IMR-90 (cell line): Measurements from ENCODE around the gene BMP4. TPM values are rescaled to one million over a fixed set of nuclear protein-coding genes. Genes with fewer than 3 reads are reported as not detected.

ENCODE experiments used
- ATAC-seq: fragments of 200-7000 bp; cut with Tn5 transposase; 2 replicates; pipeline ENCODE4 v1.9.1; 2020; ENCODE audit warnings: low read depth, mild to moderate bottlenecking, moderate library complexity
- BruUV-seq: library from RNA; stranded (reverse); fragments of 400-500 nt; replicated peaks from 2 replicates; lab custom pipeline; 2021; lab: Mats Ljungman, UMichigan
- CTCF ChIA-PET: fragments of 300-600 bp; formaldehyde crosslinking; extraction: SDS; loops from one replicate; lab custom pipeline; 2021; ENCODE audit warnings: antibody characterized with exemption; lab: Yijun Ruan, JAX
- POLR2A ChIA-PET: fragments of 300-600 bp; sonication (Branson Sonifier 250); formaldehyde crosslinking; loops from one replicate; lab custom pipeline; 2022; ENCODE audit warnings: antibody characterized with exemption; ENCODE audit not compliant: unreplicated experiment; lab: Charles Lee
- DNase-seq: peaks from one replicate; pipeline ENCODE4 v3.0.0; 2013
- H2AFZ ChIP-seq: replicated peaks from 2 replicates; pipeline ENCODE3; 2013; ENCODE audit warnings: low read length, mild to moderate bottlenecking; ENCODE audit not compliant: poor library complexity
- H2AK5ac ChIP-seq: 2 replicates; pipeline ENCODE4 v1.6.1; 2013; ENCODE audit warnings: low read depth, low read length, inconsistent platforms
- H2AK9ac ChIP-seq: replicated peaks from 2 replicates; pipeline ENCODE3; 2013; ENCODE audit warnings: mild to moderate bottlenecking, low read depth, low read length, moderate library complexity; ENCODE audit not compliant: poor library complexity
- H2BK120ac ChIP-seq: 2 replicates; pipeline ENCODE4 v1.6.1; 2013; ENCODE audit warnings: low read depth, low read length, inconsistent platforms
- H2BK15ac ChIP-seq: 3 replicates; pipeline ENCODE4 v1.6.1; 2013; ENCODE audit warnings: low read depth, low read length, inconsistent platforms
- H2BK20ac ChIP-seq: 2 replicates; pipeline ENCODE4 v1.6.1; 2013; ENCODE audit warnings: low read depth, mild to moderate bottlenecking, inconsistent platforms, low read length, moderate library complexity
- H2BK5ac ChIP-seq: 2 replicates; pipeline ENCODE4 v1.6.1; 2013; ENCODE audit warnings: mild to moderate bottlenecking, low read depth, low read length, inconsistent platforms; ENCODE audit not compliant: poor library complexity, severe bottlenecking
- H3K14ac ChIP-seq: replicated peaks from 2 replicates; pipeline ENCODE4 v1.6.1; 2013; ENCODE audit warnings: low read depth, low read length, inconsistent platforms
- H3K18ac ChIP-seq: 2 replicates; pipeline ENCODE4 v1.6.1; 2013; ENCODE audit warnings: low read depth, low read length, control low read depth
- H3K23ac ChIP-seq: 2 replicates; pipeline ENCODE4 v1.6.1; 2013; ENCODE audit warnings: low read depth, low read length, inconsistent platforms
- H3K27ac ChIP-seq: 2 replicates; pipeline ENCODE4 v1.5.1; 2013; ENCODE audit warnings: mild to moderate bottlenecking, control low read depth, low read length; ENCODE audit not compliant: insufficient read depth
- H3K27me3 ChIP-seq: 2 replicates; pipeline ENCODE4 v1.6.1; 2013; ENCODE audit warnings: low read length; ENCODE audit not compliant: control insufficient read depth, insufficient read depth
- H3K36me3 ChIP-seq: 2 replicates; pipeline ENCODE4 v1.6.1; 2013; ENCODE audit warnings: low read length, mixed read lengths; ENCODE audit not compliant: control insufficient read depth, insufficient read depth
- H3K4ac ChIP-seq: 2 replicates; pipeline ENCODE4 v1.6.1; 2013; ENCODE audit warnings: low read depth, low read length, inconsistent platforms
- H3K4me1 ChIP-seq: 2 replicates; pipeline ENCODE4 v1.6.1; 2013; ENCODE audit warnings: low read length, mixed read lengths; ENCODE audit not compliant: control insufficient read depth, insufficient read depth
- H3K4me2 ChIP-seq: 2 replicates; pipeline ENCODE4 v1.6.1; 2013; ENCODE audit warnings: low read depth, mild to moderate bottlenecking, control low read depth, low read length, moderate library complexity
- H3K4me3 ChIP-seq: 2 replicates; pipeline ENCODE4 v1.5.1; 2013; ENCODE audit warnings: low read depth, mild to moderate bottlenecking, control low read depth, low read length, moderate library complexity; ENCODE audit not compliant: insufficient read depth
- H3K56ac ChIP-seq: 2 replicates; pipeline ENCODE4 v1.6.1; 2013; ENCODE audit warnings: low read length, inconsistent platforms; ENCODE audit not compliant: insufficient read depth; ENCODE audit errors: extremely low read depth
- H3K79me1 ChIP-seq, 2 experiments: 2 replicates each; pipeline ENCODE4 v1.6.1; 2013; ENCODE audit warnings: low read length in 2 of 2, inconsistent platforms in 1 of 2, low read depth in 1 of 2
- H3K9ac ChIP-seq: 2 replicates; pipeline ENCODE4 v1.6.1; 2013; ENCODE audit warnings: low read depth, low read length, control low read depth
- H3K9me1 ChIP-seq: 2 replicates; pipeline ENCODE4 v1.6.1; 2013; ENCODE audit warnings: low read length, inconsistent platforms; ENCODE audit not compliant: insufficient read depth
- H3K9me3 ChIP-seq: 2 replicates; pipeline ENCODE4 v1.6.1; 2013; ENCODE audit warnings: low read length; ENCODE audit not compliant: control insufficient read depth, insufficient read depth
- H4K20me1 ChIP-seq: 2 replicates; pipeline ENCODE4 v1.6.1; 2013; ENCODE audit warnings: low read length, inconsistent platforms; ENCODE audit not compliant: insufficient read depth
- H4K5ac ChIP-seq: 2 replicates; pipeline ENCODE4 v1.6.1; 2013; ENCODE audit warnings: mild to moderate bottlenecking, low read depth, low read length, control low read depth
- H4K8ac ChIP-seq, 2 experiments: 2 replicates each; pipeline ENCODE4 v1.6.1; 2013; ENCODE audit warnings: low read depth in 2 of 2, low read length in 2 of 2, control low read depth in 1 of 2, inconsistent platforms in 1 of 2
- H4K91ac ChIP-seq: 2 replicates; pipeline ENCODE4 v1.6.1; 2013; ENCODE audit warnings: low read depth, low read length, inconsistent platforms; ENCODE audit not compliant: insufficient read depth
- BHLHE40 ChIP-seq: fragments of 150-350 bp; IDR thresholded peaks from 2 replicates; pipeline ENCODE4 v1.6.1; 2016; ENCODE audit warnings: mild to moderate bottlenecking, low read depth, low read length
- CEBPB ChIP-seq: IDR thresholded peaks from 2 replicates; pipeline ENCODE4 v1.6.1; 2012; ENCODE audit warnings: low read depth, low read length, improper control_type of control experiment
- CHD1 ChIP-seq: IDR thresholded peaks from 2 replicates; pipeline ENCODE4 v1.6.1; 2012; ENCODE audit warnings: low read depth, low read length, improper control_type of control experiment
- CTCF ChIP-seq: conservative IDR thresholded peaks from 2 replicates; pipeline ENCODE4 v1.5.1; 2012; ENCODE audit warnings: mild to moderate bottlenecking, low read depth, low read length, improper control_type of control experiment
- ELK1 ChIP-seq: fragments of 150-350 bp; IDR thresholded peaks from 2 replicates; pipeline ENCODE4 v1.6.1; 2016; ENCODE audit warnings: low read depth, mild to moderate bottlenecking, low read length, moderate library complexity, borderline replicate concordance
- FOS ChIP-seq: fragments of 150-350 bp; IDR thresholded peaks from 2 replicates; pipeline ENCODE4 v1.6.1; 2016; ENCODE audit warnings: low read depth, low read length
- MAFK ChIP-seq: IDR thresholded peaks from 2 replicates; pipeline ENCODE4 v1.6.1; 2012; ENCODE audit warnings: low read depth, low read length, improper control_type of control experiment
- MAZ ChIP-seq: IDR thresholded peaks from 2 replicates; pipeline ENCODE4 v1.6.1; 2012; ENCODE audit warnings: low read depth, mild to moderate bottlenecking, low read length, improper control_type of control experiment, moderate library complexity, borderline replicate concordance
- MXI1 ChIP-seq: IDR thresholded peaks from 2 replicates; pipeline ENCODE4 v1.6.1; 2012; ENCODE audit warnings: low read depth, mild to moderate bottlenecking, low read length, moderate library complexity, borderline replicate concordance
- NFE2L2 ChIP-seq: fragments of 150-350 bp; IDR thresholded peaks from 2 replicates; pipeline ENCODE4 v1.6.1; 2016; ENCODE audit warnings: low read depth, mild to moderate bottlenecking, low read length
- POLR2A ChIP-seq: IDR thresholded peaks from 2 replicates; pipeline ENCODE4 v1.6.1; 2012; ENCODE audit warnings: mild to moderate bottlenecking, low read depth, low read length
- RAD21 ChIP-seq: IDR thresholded peaks from 2 replicates; pipeline ENCODE4 v1.6.1; 2012; ENCODE audit warnings: low read length, improper control_type of control experiment
- RCOR1 ChIP-seq: IDR thresholded peaks from 2 replicates; pipeline ENCODE4 v1.6.1; 2012; ENCODE audit warnings: mild to moderate bottlenecking, low read length, improper control_type of control experiment; ENCODE audit not compliant: insufficient replicate concordance
- RFX5 ChIP-seq: IDR thresholded peaks from 2 replicates; pipeline ENCODE4 v1.8.0; 2012; ENCODE audit warnings: low read depth, mild to moderate bottlenecking, low read length, moderate library complexity
- SMC3 ChIP-seq: fragments of 150-350 bp; IDR thresholded peaks from 2 replicates; pipeline ENCODE4 v1.6.1; 2016; ENCODE audit warnings: low read depth, mild to moderate bottlenecking, antibody characterized with exemption, low read length, moderate library complexity
- USF2 ChIP-seq: fragments of 150-350 bp; IDR thresholded peaks from 2 replicates; pipeline ENCODE4 v1.6.1; 2017; ENCODE audit warnings: mild to moderate bottlenecking, antibody characterized with exemption, low read length, low read depth
- WGBS, 2 experiments: methylation state at CpG; one replicate each; pipeline versions ENCODE4 v1.1.5 to v1.1.7; 2013; ENCODE audit warnings: missing lambda C conversion rate in 2 of 2; ENCODE audit not compliant: insufficient read length in 1 of 2; ENCODE audit errors: extremely low coverage in 2 of 2; 5-methylcytosine and 5-hydroxymethylcytosine counted together
- dilution Hi-C: fragments of 300-500 bp; cut with HindIII; formaldehyde crosslinking; loops from one replicate; pipeline ENCODE4 v1.14.3; 2018; ENCODE audit warnings: low sequenced_read_pairs; ENCODE audit not compliant: unreplicated experiment
- in situ Hi-C: fragments of 300-500 bp; cut with MboI; formaldehyde crosslinking; loops from 3 replicates; pipeline ENCODE4 v1.14.3; 2019; ENCODE audit warnings: low sequenced_read_pairs, inconsistent platforms, mixed read lengths
- intact Hi-C: fragments of 100-400 bp; cut with micrococcal nuclease; formaldehyde crosslinking; loops from 2 replicates; pipeline ENCODE4 v1.10.0; 2022
- polyA plus RNA-seq, 3 experiments: library from polyadenylated mRNA; depleted of rRNA; stranded (reverse); fragments of >200 nt; gene quantifications; 2 replicates each; pipeline ENCODE4 v1.2.3, GENCODE V29; 2012; ENCODE audit warnings: low replicate concordance in 1 of 3
- total RNA-seq: library from RNA; depleted of rRNA; stranded (reverse); fragments of >200 nt; gene quantifications from 2 replicates; pipeline ENCODE4 v1.2.3, GENCODE V29; 2012

BMP4 gene
- total and polyA plus RNA-seq, 2 of the 4 experiments (the other 2 are of a cell fraction): 3.4 to 4.2 TPM

GRCh38 chr14:53996041-53996440, 39.4 kb upstream of the BMP4 start:
- Histone ChIP-seq H3K4me2 (no peak overlapping the region), H3K4me1 (peaks cover 12% of the 10 kb centered on the region), H3K23ac (no peak overlapping the region), H2BK15ac (no peak overlapping the region), H4K91ac (no peak overlapping the region), H2AK5ac (no peak overlapping the region), H2AK9ac (no peak overlapping the region), H3K36me3 (no peaks in the 10 kb centered on the region), H2AFZ (no peak overlapping the region), H2BK20ac (no peak overlapping the region), H3K9me3 (no peaks in the 10 kb centered on the region), H3K56ac (no peak overlapping the region), H2BK5ac (no peak overlapping the region), H3K27ac (no peak overlapping the region), H3K4me3 (no peak overlapping the region), H3K4ac (no peak overlapping the region), H3K14ac (no peak overlapping the region), H3K27me3 (no peaks in the 10 kb centered on the region), H3K18ac (no peak overlapping the region), H2BK120ac (no peak overlapping the region), H3K79me1 (no peaks in the 10 kb centered on the region), H4K8ac (no peak overlapping the region), H4K20me1 (no peaks in the 10 kb centered on the region), H3K9ac (no peak overlapping the region), H4K5ac (no peak overlapping the region), H3K9me1 (peaks cover 4% of the 10 kb centered on the region; the same call in 1 of the 2 replicates)
- BruUV-seq: no TSS peak
- DNase-seq (no peak), ATAC-seq (no peak)
- in situ Hi-C loops: no loop called here
- TF ChIP-seq RCOR1 (no peak), POLR2A (no peak), BHLHE40 (no peak), RFX5 (no peak), USF2 (no peak), CEBPB (no peak), NFE2L2 (no peak), CHD1 (no peak), SMC3 (no peak), FOS (no peak), MAZ (no peak), ELK1 (no peak), RAD21 (no peak), MXI1 (no peak), CTCF (no peak), MAFK (no peak)
- ChIA-PET POLR2A (no interaction called here), CTCF (interaction anchor here (1.1 kb wide), 1 partner anchor 9 kb away, joined by 3 read pairs; no protein-coding TSS in a partner anchor)
- dilution Hi-C loops: no loop called here
- WGBS, 2 experiments: no CpG with 5 or more reads among the region's 1 CpG
- intact Hi-C loops: no loop called here
